Smooth muscle cell (in vitro differentiated cells): ENCODE data around the gene SLC1A7. TPM values are rescaled to one million over a fixed set of nuclear protein-coding genes. Genes with fewer than 3 reads are reported as not detected.

Source experiments
- DNase-seq: peaks from one replicate; lab custom pipeline; 2025; ENCODE audit not compliant: unreplicated experiment; lab: John Stamatoyannopoulos, UW
- H2AFZ ChIP-seq: fragments of 200-600 bp; sonication (generic); 2 replicates; pipeline ENCODE4 v1.6.0; 2016; ENCODE audit warnings: antibody characterized with exemption, low read depth, mild to moderate bottlenecking
- H3F3A ChIP-seq: fragments of 200-600 bp; sonication (generic); 2 replicates; pipeline ENCODE4 v1.6.0; 2017; ENCODE audit warnings: antibody characterized with exemption, low read depth
- H3K27ac ChIP-seq: fragments of 200-600 bp; sonication (generic); 2 replicates; pipeline ENCODE4 v1.5.1; 2016; ENCODE audit warnings: low read depth, mild to moderate bottlenecking
- H3K27me3 ChIP-seq: fragments of 200-600 bp; sonication (generic); 2 replicates; pipeline ENCODE4 v1.6.1; 2016; ENCODE audit warnings: low read depth, mild to moderate bottlenecking
- H3K36me3 ChIP-seq: fragments of 200-600 bp; sonication (generic); 2 replicates; pipeline ENCODE4 v1.5.1; 2016; ENCODE audit warnings: low read depth
- H3K4me1 ChIP-seq: fragments of 200-600 bp; sonication (generic); 2 replicates; pipeline ENCODE4 v1.5.1; 2016; ENCODE audit warnings: low read depth
- H3K4me2 ChIP-seq: fragments of 200-600 bp; sonication (generic); 2 replicates; pipeline ENCODE4 v1.6.0; 2016; ENCODE audit warnings: mild to moderate bottlenecking
- H3K4me3 ChIP-seq: fragments of 200-600 bp; sonication (generic); 2 replicates; pipeline ENCODE4 v1.5.1; 2016; ENCODE audit warnings: mild to moderate bottlenecking
- H3K79me2 ChIP-seq: fragments of 200-600 bp; sonication (generic); 2 replicates; pipeline ENCODE4 v1.6.0; 2016; ENCODE audit warnings: low read depth, mild to moderate bottlenecking
- H3K9ac ChIP-seq: fragments of 200-600 bp; sonication (generic); 2 replicates; pipeline ENCODE4 v1.6.0; 2016; ENCODE audit warnings: low read depth
- H3K9me3 ChIP-seq: fragments of 200-600 bp; sonication (generic); replicated peaks from 2 replicates; pipeline ENCODE4 v1.5.1; 2016; ENCODE audit warnings: low read depth
- H4K20me1 ChIP-seq: fragments of 200-600 bp; sonication (generic); 2 replicates; pipeline ENCODE4 v1.6.0; 2016; ENCODE audit warnings: low read depth
- CTCF ChIP-seq: fragments of 200-600 bp; sonication (generic); IDR thresholded peaks from 2 replicates; pipeline ENCODE4 v1.5.1; 2017; ENCODE audit warnings: borderline replicate concordance, mild to moderate bottlenecking, antibody characterized with exemption; ENCODE audit not compliant: insufficient read depth, poor library complexity, severe bottlenecking
- WGBS: methylation state at CpG from one replicate; pipeline ENCODE4 v1.1.7; 2016; ENCODE audit warnings: low lambda C conversion rate; 5-methylcytosine and 5-hydroxymethylcytosine counted together
- polyA plus RNA-seq: library from polyadenylated mRNA; unstranded; fragments of >200 nt; fragmentation: Nextera tagmentation; extraction: Ambion mirVana; gene quantifications from 2 replicates; pipeline ENCODE4 v1.2.1, GENCODE V29; 2016
- total RNA-seq: library from RNA; depleted of rRNA; stranded (reverse); fragments of >200 nt; gene quantifications from 2 replicates; pipeline ENCODE4 v1.2.3, GENCODE V29; 2014

SLC1A7 gene
- total and polyA plus RNA-seq, 2 experiments from 2014 or later, result 0.05 TPM; not detected in 1

GRCh38 chr1:53061123-53061858, 81.1 kb downstream of the SLC1A7 start:
- Histone ChIP-seq H4K20me1 (no peaks in the 10 kb centered on the region), H3K27me3 (peaks cover 85% of the 10 kb centered on the region), H3K27ac (no peak overlapping the region), H3K4me1 (peaks cover 4% of the 10 kb centered on the region), H3K9me3 (no peaks in the 10 kb centered on the region), H3K9ac (no peak overlapping the region), H3F3A (no peaks in the 10 kb centered on the region), H2AFZ (no peak overlapping the region), H3K4me2 (peak overlapping the region; percentile 91), H3K36me3 (no peaks in the 10 kb centered on the region), H3K79me2 (no peaks in the 10 kb centered on the region), H3K4me3 (peak overlapping the region; percentile 54)
- 56% methylated on average over 19 of the region's 19 CpGs for WGBS
- DNase-seq, result no peak
- TF ChIP-seq CTCF, result no peak

- Histone ChIP-seq H3K27me3 (peaks cover 83% of the 10 kb centered on the region), H4K20me1 (no peaks in the 10 kb centered on the region), H3K9me3 (no peaks in the 10 kb centered on the region), H3K27ac (no peak overlapping the region), H3K4me1 (peaks cover 4% of the 10 kb centered on the region), H3K36me3 (no peaks in the 10 kb centered on the region), H3K9ac (no peak overlapping the region), H3K4me3 (no peak overlapping the region), H3K79me2 (no peaks in the 10 kb centered on the region), H2AFZ (no peak overlapping the region), H3K4me2 (no peak overlapping the region), H3F3A (no peaks in the 10 kb centered on the region)
- no peak for DNase-seq
- no peak for TF ChIP-seq CTCF
- WGBS, result 88% methylated on average over 1 of the region's 1 CpG
Measured at GRCh38 chr1:53060579-53060978, 81.9 kb downstream of the SLC1A7 start.

- no peak overlapping the region for H3K27ac ChIP-seq
- H3K4me3 ChIP-seq, result no peak overlapping the region
- no peak overlapping the region for H3K4me2 ChIP-seq
- 54% methylated on average over 2 of the region's 2 CpGs for WGBS
- H3K79me2 ChIP-seq, result no peaks in the 10 kb centered on the region
- no peaks in the 10 kb centered on the region for H4K20me1 ChIP-seq
- no peak overlapping the region for H2AFZ ChIP-seq
- TF ChIP-seq CTCF, result no peak
- H3K9ac ChIP-seq, result no peak overlapping the region
- no peaks in the 10 kb centered on the region for H3F3A ChIP-seq
- H3K27me3 ChIP-seq, result peaks cover 48% of the 10 kb centered on the region
- no peak for DNase-seq
- H3K4me1 ChIP-seq, result no peaks in the 10 kb centered on the region
- H3K9me3 ChIP-seq, result no peaks in the 10 kb centered on the region
- no peaks in the 10 kb centered on the region for H3K36me3 ChIP-seq
Measured at GRCh38 chr1:53057127-53057526, 85.3 kb downstream of the SLC1A7 start.

GRCh38 chr1:53051676-53052075, 90.8 kb downstream of the SLC1A7 start:
- no peaks in the 10 kb centered on the region for H3F3A ChIP-seq
- H3K9ac ChIP-seq, result no peak overlapping the region
- WGBS, result 93% methylated on average over 1 of the region's 1 CpG
- H3K27ac ChIP-seq, result no peak overlapping the region
- TF ChIP-seq CTCF, result no peak
- peaks cover 9% of the 10 kb centered on the region for H4K20me1 ChIP-seq
- no peaks in the 10 kb centered on the region for H3K27me3 ChIP-seq
- H3K9me3 ChIP-seq, result no peaks in the 10 kb centered on the region
- H3K4me3 ChIP-seq, result no peak overlapping the region
- H2AFZ ChIP-seq, result no peak overlapping the region
- peaks cover 3% of the 10 kb centered on the region for H3K4me1 ChIP-seq
- H3K79me2 ChIP-seq, result no peaks in the 10 kb centered on the region
- no peak for DNase-seq
- no peak overlapping the region for H3K4me2 ChIP-seq
- H3K36me3 ChIP-seq, result no peaks in the 10 kb centered on the region
